Activated CD4-positive, alpha-beta T cell treated with anti-CD3 and anti-CD28 coated beads for 4 hours (primary cell): ENCODE measurements around the gene C15orf62.

Source experiments
- DNase-seq, 2 donors: peaks; one replicate each; pipeline ENCODE4 v3.0.0-alpha.2; 2020

C15orf62 gene

DNA sequence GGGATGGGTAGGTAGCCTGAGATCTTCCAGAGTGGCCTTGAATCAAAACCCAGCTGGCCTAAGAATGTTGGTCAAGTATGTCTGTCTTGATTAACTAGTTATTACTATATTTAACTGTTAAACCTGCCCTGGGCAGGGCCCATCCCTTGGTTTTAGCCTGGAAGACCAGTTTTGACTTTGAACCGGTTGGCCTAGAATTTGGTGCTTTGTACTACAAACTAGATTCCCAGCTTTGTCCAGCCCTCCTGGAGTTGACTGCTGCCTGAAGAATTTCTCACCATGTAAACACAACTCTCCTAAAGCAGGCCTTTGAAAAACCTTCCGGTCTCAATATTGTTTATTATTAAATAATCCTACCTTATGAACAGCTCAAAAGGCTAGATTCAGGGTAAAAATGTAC, 16.0 kb downstream of the C15orf62 start:
- no peak for DNase-seq

DNA sequence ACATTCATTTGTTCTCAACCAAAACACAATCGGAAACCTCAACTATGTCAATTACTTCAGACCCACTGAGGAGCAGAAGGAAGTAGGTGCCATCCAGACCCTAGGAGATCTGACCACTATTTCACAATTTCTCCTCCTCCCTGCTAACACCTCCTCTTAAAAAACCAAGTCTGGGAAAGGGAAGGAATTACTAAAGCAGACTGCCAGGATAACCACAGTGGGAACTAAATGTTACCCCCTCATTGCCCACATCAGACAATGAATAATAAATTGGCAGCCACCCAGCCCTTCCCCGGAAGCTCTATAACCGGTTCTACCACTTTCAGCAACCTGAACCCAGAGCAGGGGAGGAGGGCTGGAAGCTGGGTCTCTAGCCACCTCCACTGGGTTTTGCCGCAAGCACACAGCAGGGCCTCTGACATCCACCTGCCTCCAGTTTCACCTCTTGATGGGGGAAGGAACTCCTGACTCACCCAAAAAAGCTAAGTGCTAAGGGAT, 17.6 kb downstream of the C15orf62 start:
- peak; percentile 71 to 75 for DNase-seq

DNA sequence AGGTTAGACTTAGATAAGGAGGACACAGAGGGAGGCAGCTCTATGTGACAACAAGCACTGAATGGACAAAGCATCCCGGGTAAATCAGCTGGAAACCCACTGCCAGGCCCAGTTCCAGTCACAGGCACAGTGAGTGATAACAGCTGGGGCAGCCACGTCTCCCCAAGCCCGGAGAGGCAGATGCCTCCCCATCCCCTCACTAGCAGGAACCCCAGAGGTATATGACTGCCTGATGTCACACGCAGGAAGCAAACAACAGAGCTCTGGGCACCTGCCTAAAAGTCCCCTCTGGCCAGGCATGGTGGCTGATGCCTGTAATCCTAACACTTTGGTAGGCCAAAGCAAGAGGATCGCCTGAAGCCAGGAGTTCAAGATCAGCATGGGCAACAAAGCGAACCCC, 18.2 kb downstream of the C15orf62 start:
- no peak for DNase-seq

DNA sequence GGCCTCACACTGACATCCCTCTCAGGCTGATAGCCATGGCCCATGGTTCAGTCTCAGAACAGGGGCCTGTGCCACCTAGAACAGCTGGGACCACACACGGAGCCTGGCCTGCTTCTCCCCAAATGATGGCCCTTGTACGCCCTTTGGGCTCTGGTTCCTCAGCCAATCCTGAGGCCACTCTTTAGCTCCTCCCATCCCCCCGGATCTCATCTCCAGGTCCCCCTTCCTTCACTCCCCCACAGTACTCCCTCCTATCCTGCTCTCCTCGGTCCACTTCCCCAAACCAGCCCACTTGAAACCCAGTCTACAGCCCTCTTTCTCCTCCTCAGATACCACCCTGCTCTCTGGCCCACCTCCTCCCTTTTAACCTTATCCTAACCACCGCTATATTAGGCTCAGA, 19.3 kb downstream of the C15orf62 start:
- DNase-seq: no peak

DNA sequence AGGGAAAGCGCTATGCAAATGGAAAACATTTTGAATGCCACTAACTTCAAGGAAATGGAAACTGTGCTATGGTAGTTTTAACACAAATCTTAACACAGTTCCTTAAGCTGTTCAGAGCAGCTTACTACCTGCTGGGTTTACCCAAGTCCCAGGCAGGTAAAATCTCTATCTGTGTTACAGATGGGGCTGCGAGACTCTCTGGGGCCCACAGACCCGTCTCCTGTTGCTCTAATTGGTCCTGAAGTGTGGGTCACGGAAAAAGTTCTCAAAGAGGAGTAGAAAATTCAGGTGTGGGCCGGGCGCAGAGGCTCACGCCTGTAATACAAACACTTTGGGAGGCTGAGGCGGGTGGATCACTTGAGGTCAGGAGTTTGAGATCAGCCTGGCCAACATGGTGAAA, 20.2 kb downstream of the C15orf62 start:
- no peak for DNase-seq

DNA sequence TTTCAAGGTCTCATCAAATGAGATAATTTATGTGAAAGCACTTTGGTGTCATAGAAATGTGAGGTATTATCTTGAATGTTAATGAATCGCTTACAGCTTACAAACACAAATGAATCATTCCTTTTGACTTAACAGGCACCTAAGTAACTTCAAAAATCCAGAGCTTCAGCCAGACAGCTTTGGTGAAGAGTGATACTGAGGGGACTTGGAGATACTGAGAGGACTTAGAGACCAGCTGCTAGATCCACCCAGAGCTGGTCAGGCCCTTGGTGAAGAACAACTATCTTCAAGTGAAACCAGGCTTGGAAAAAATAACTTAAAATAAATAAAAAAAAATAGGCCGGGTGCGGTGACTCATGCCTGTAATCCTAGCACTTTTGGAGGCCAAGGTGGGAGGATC, 20.9 kb downstream of the C15orf62 start:
- DNase-seq: no peak

GRCh38 chr15:40792394-40792793, 22.6 kb downstream of the C15orf62 start:
- DNase-seq: no peak

- DNase-seq: no peak
Observed at GRCh38 chr15:40793216-40793989, 23.6 kb downstream of the C15orf62 start.

DNA sequence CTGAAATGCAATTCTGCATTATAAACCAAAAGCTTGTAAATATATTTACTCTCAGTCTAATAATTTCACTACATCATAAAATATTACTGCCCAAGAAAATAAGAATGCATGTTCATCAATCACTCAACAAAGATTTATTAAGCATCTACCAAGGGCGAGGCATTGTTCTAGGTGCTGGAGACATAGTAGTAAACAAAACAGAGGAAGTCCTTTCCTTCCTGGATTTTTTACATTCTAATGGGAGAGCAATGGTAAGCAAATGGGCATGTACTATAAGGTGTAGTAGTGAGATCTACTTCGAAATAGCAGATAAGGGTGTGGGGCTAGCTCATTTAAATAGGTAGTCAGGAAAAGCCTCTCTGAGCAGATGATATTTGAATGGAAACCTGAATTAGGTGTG, 26.3 kb downstream of the C15orf62 start:
- DNase-seq: no peak

DNA sequence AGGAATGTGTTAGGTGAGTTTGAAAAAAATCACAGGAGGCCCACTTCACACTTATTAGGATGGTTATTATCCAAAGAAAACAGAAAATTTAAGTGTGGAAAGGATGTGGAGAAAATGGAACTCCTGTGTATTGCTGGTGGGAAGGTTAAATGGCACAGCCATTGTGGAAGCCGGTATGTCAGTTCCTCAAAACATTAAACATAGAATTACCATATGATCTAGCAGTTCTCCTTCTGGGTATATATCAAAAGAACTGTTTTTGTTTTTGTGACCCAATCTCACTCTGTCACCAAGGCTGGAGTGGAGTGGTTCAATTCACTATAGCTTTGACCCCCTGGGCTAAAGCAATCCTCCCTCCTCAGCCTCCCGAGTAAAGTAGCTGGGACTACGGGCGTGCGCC, 26.7 kb downstream of the C15orf62 start:
- DNase-seq: no peak

DNA sequence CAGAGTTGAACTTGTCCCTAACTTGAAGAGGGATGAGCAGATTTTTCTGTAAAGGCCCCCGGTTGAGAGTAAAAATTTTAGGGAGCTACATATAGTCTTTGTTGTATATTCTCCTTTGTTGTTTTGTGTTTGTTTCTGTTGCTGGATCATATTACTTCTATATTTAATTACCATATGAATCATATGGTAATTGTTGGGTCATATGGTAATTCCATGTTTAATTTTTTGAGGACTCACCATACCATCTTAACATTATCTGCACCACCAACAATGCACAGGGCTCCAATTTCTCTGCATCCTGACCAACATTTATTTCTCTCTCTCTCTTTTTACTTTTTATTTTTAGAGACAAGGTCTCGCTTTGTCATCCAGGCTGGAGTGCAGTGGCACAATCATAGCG, 29.7 kb downstream of the C15orf62 start:
- DNase-seq: no peak

DNA sequence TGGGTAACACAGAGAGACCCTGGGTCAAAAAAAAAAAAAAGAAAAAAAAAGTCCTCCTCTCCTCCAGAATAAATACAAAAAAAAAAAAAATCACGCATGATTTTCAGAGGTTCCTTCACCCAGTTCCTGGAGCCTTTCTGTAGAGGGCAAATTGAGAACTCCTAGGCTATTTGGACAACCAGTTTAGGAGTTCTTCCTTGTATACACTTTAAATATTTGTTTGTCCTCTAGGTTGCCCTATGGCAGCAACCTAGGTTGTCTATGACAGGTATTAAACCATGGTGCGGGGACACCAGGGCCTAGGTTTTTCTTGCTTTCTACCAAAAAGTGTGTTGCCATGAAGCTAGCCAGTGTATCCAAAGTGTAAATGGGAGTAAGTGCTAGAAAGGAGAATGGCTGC, 33.3 kb downstream of the C15orf62 start:
- no peak for DNase-seq

GRCh38 chr15:40803688-40804087, 33.9 kb downstream of the C15orf62 start:
- no peak for DNase-seq

- no peak for DNase-seq
Observed at GRCh38 chr15:40806672-40807027, 36.9 kb downstream of the C15orf62 start.

GRCh38 chr15:40807028-40807887, 37.5 kb downstream of the C15orf62 start, which contains the start of the genes DNAJC17 and ZFYVE19:
Gene DNAJC17 (minus strand): TSS chr15:40807473. CDS start chr15:40807446, 27 bp downstream.
Gene ZFYVE19 (plus strand): TSS chr15:40807089. CDS start chr15:40807590, 501 bp downstream.
- peak; percentile 94 for DNase-seq

DNA sequence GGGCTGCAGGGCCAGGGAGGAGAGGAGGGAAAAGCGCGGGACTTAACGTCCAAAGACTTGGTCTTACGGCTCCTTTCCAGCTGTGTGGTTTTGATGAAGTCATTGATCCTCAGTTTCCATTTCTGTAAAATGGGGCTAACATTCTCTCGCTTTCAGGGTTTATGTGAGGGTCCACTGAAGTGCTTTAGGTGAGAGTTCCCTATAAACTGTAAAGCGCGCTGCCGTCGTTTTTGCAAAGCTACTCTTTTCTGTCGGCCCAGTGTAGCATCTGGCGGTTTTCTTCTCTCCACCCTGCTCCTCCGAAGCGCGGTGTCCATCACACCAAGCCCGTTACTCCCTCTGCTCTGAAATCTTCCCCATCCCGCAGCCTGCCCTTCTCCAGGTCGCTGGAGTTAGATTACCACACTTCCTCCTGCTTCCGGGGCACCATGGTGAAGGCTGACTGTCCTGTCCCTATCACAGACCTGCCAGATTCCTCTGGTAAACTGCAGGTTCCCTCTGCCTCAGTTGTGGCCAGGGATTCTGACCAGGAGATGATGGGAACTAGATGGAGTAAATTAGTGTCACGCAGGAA, 38.2 kb downstream of the C15orf62 start:
- DNase-seq: no peak

GRCh38 chr15:40808861-40809450, 39.2 kb downstream of the C15orf62 start:
- no peak for DNase-seq

- DNase-seq: no peak
Observed at GRCh38 chr15:40812721-40813425, 43.1 kb downstream of the C15orf62 start.

DNA sequence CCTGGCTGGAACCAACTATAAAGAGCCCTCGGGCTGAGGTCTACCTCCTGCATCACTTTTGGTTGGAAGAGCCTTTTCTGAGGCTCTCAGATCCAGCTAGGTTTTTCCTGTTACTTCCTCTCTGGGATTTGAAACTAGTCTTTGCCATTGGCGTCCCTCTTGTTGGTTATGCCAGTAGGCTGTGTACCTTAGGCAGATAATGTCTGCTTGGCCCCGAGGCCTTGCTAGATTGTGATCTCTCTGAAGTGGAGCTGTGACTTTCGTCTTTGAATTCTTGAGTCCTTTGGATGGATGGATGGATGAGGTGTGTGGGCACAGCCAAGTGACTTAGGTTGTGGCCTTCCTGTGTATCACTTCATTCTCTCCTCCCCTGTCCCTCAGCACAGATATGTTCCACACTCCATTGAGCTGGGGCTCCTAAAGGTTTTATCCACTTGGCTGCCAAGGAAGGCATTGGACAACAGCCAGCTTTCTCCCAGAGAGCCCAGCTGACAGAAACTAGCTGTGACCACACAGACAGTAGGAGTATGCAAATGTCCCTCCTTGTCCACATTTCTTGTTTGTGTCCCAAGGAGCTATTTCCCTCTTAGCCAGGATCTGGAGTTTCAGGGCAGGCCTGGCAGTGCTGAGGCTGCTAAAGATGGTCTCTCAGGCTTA, 45.4 kb downstream of the C15orf62 start:
- DNase-seq: no peak

GRCh38 chr15:40819048-40819447, 49.3 kb downstream of the C15orf62 start:
- DNase-seq: no peak

- no peak for DNase-seq
Observed at GRCh38 chr15:40821195-40821594, 51.4 kb downstream of the C15orf62 start.
